Activated CD8-positive, alpha-beta T cell treated with anti-CD3 and anti-CD28 coated beads, Interleukin-2, amount 10 ng/mL, durations not matched to agents 7 days and 5 days (primary cell): ENCODE data around the gene FRAT1. TPM values are rescaled to one million over a fixed set of nuclear protein-coding genes. Genes with fewer than 3 reads are reported as not detected.
A peak's percentile ranks its signal among the peaks of the same experiment; 100 is the strongest.

Experiments used
- ATAC-seq: fragments of 150-1000 bp; cut with Tn5 transposase; one replicate; pipeline ENCODE4 v1.10.0; 2021; ENCODE audit warnings: moderate library complexity
- CTCF ChIA-PET: fragments of 350-600 bp; sonication (Branson Sonifier 250); formaldehyde crosslinking; loops from one replicate; lab custom pipeline; 2021; ENCODE audit warnings: antibody characterized with exemption; lab: Charles Lee
- POLR2A ChIA-PET: fragments of 350-600 bp; sonication (Branson Sonifier 250); formaldehyde crosslinking; loops from one replicate; lab custom pipeline; 2021; ENCODE audit warnings: antibody characterized with exemption; lab: Charles Lee
- DNase-seq: peaks from one replicate; pipeline ENCODE4 v3.0.0-alpha.2; 2020
- H3K27ac Mint-ChIP-seq: one replicate; pipeline ENCODE4 v1.8.0; 2021; ENCODE audit warnings: mild to moderate bottlenecking, mixed read lengths
- H3K27me3 Mint-ChIP-seq: one replicate; pipeline ENCODE4 v1.8.0; 2021; ENCODE audit warnings: low read depth, mixed read lengths
- H3K36me3 Mint-ChIP-seq: one replicate; pipeline ENCODE4 v1.8.0; 2021; ENCODE audit warnings: low read depth, mixed read lengths
- H3K4me1 Mint-ChIP-seq: one replicate; pipeline ENCODE4 v1.8.0; 2021; ENCODE audit warnings: low read depth, mixed read lengths
- H3K4me3 Mint-ChIP-seq: one replicate; pipeline ENCODE4 v1.8.0; 2021; ENCODE audit warnings: mild to moderate bottlenecking, mixed read lengths
- H3K9me3 Mint-ChIP-seq: one replicate; pipeline ENCODE4 v1.8.0; 2022; ENCODE audit warnings: mixed read lengths; ENCODE audit not compliant: insufficient read depth
- total RNA-seq, 2 experiments: library from RNA; stranded (reverse); gene quantifications; one replicate each; pipeline ENCODE4 v1.2.3, GENCODE V29; 2021

Gene FRAT1
- total RNA-seq, 2 experiments from 2014 or later, result 4.2 to 4.4 TPM

- ATAC-seq, result no peak
- CTCF ChIA-PET, result interaction anchor here (0.9 to 1.5 kb wide), 6 partner anchors 13 to 253 kb away, joined by 3 to 9 read pairs (median 3); partner anchors contain the start of gene FRAT1
- POLR2A ChIA-PET, result interaction anchor here (1.2 to 1.6 kb wide), 2 partner anchors 36 to 43 kb away, joined by 3 to 5 read pairs; partner anchors contain the start of gene FRAT2
Measured at GRCh38 chr10:97291357-97292096, 27.5 kb upstream of the FRAT1 start.

DNA sequence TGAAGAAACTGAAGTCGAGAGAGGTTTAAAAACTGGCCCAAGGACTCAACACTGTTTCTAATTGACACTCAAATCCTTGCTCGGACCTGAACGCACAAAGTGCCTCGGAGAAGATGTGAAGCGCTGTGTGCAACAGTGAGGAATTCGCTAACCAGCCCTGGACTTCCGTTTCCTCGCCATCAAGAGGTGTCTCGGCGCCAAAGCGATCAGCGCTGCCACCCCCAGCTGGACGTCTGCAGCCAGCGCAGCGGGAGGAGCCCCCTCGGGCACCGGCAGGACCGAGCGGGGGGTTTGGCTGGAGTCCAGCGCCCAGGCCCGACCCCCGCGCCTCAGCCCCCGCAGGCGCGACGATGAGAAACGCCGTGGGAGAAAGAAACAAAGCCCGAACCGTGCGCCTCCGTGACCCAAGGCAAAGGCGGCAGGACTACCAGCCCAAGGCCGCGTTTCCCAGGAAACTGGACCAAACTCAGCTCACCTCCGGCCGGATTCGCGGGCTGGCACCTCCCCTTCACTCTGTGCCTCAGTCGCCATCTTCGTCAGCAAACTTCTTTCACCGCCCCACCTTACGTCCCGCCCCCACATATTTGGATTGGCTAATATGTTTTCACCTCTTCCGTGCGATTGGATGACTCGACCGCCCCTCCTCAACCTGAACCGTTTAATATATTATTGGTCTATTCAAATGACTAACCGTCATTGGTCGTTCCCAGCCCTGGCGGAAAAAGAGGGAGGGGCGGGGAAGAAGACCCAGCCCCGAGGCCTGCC, 26.8 kb upstream of the FRAT1 start, which contains the start of gene ARHGAP19:
Gene ARHGAP19 (minus strand): TSS at position 541 of the 765 bp plus-strand sequence. CDS start 10 bp downstream, at position 531.
- DNase-seq (peak; percentile 98), ATAC-seq (peak; percentile 99)
- H3K4me1 Mint-ChIP-seq, result peaks cover 23% of the 10 kb centered on the region
- no peaks in the 10 kb centered on the region for H3K9me3 Mint-ChIP-seq
- H3K36me3 Mint-ChIP-seq, result peaks cover 19% of the 10 kb centered on the region
- POLR2A ChIA-PET, result interaction anchor here (1.2 to 1.6 kb wide), 2 partner anchors 36 to 42 kb away, joined by 3 to 5 read pairs; partner anchors contain the start of gene FRAT2
- no peaks in the 10 kb centered on the region for H3K27me3 Mint-ChIP-seq
- CTCF ChIA-PET, result interaction anchor here (0.6 to 1.5 kb wide), 6 partner anchors 13 to 254 kb away, joined by 3 to 9 read pairs (median 3); partner anchors contain the start of gene FRAT1
- H3K27ac Mint-ChIP-seq, result peak within 1 kb of the TSS; percentile 86
- H3K4me3 Mint-ChIP-seq, result peak within 1 kb of the TSS; percentile 83

More at GRCh38 chr10:97291357-97292096, 27.5 kb upstream of the FRAT1 start:
- Mint-ChIP-seq H3K9me3 (no peaks in the 10 kb centered on the region), H3K4me1 (peaks cover 23% of the 10 kb centered on the region), H3K27ac (peak overlapping the region; percentile 86), H3K27me3 (no peaks in the 10 kb centered on the region), H3K36me3 (peaks cover 22% of the 10 kb centered on the region), H3K4me3 (peak overlapping the region; percentile 83)
- DNase-seq, result no peak

DNA sequence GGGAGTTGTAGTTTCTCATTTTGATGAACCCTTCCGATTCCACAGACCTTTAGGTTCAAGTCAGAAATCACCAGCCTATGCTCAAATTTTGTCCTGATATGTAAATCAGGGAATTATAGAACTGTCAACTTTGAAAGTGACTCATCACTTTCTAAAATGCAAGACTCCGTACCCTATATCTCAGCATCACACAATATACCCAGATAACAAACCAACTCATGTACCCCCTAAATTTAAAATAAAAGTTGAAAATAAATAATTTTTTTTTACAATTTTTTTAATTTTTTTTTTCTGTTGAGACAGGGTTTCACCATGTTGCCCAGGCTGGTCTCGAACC, 26.2 kb upstream of the FRAT1 start:
- H3K36me3 Mint-ChIP-seq, result peaks cover 19% of the 10 kb centered on the region

DNA sequence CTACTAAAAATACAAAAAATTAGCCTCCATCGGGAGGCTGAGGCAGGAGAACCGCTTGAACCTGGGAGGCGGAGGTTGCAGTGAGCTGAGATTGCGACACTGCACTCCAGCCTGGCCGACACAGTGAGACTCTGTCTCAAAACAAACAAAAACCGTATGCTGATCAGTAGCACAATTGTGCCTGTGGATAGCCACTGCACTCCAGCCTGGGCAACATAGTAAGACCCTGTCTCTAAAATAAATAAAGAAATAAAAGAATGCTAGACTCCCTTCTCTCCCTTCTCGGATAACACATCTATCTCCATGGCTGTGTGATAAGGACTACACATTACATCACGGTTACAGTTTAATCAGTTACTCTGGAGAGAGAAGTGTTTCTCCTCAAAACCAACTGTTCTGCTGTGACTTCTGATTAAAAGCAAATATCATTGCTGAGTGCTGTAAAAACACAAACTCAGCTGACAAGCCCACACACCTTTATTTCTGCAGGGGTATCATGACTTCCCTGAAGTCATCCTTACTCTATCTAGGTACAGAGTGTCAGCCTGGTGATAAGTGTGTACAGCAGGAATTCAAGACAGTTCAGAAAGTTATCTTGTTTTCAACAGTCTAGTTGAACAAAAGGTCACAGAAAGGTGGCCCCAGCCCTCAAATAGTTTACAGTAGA, 21.4 kb upstream of the FRAT1 start:
- DNase-seq (no peak), ATAC-seq (no peak)
- H3K27ac Mint-ChIP-seq, result no peak overlapping the region
- no peak overlapping the region for H3K4me3 Mint-ChIP-seq
- H3K36me3 Mint-ChIP-seq, result no peaks in the 10 kb centered on the region
- CTCF ChIA-PET, result interaction anchor here (1.5 kb wide), 1 partner anchor 36 kb away, joined by 3 read pairs; no protein-coding TSS in a partner anchor
- H3K4me1 Mint-ChIP-seq, result peaks cover 7% of the 10 kb centered on the region
- H3K27me3 Mint-ChIP-seq, result no peaks in the 10 kb centered on the region
- POLR2A ChIA-PET, result no interaction called here
- no peaks in the 10 kb centered on the region for H3K9me3 Mint-ChIP-seq

More for the DNA sequence above, 26.2 kb upstream of the FRAT1 start:
- ATAC-seq, result no peak
- Mint-ChIP-seq H3K4me1 (peaks cover 23% of the 10 kb centered on the region), H3K27me3 (no peaks in the 10 kb centered on the region), H3K27ac (peak overlapping the region; percentile 86), H3K4me3 (peak overlapping the region; percentile 83), H3K9me3 (no peaks in the 10 kb centered on the region)
- ChIA-PET CTCF (interaction anchor here (0.6 to 1.5 kb wide), 4 partner anchors 26 to 82 kb away, joined by 3 to 5 read pairs (median 3); partner anchors contain the start of gene FRAT1), POLR2A (interaction anchor here (1.6 kb wide), 1 partner anchor 41 kb away, joined by 5 read pairs; the partner anchor contains the start of gene FRAT2)
- DNase-seq, result no peak

- Mint-ChIP-seq H3K4me1 (peaks cover 5% of the 10 kb centered on the region), H3K27ac (no peak overlapping the region), H3K36me3 (no peaks in the 10 kb centered on the region), H3K27me3 (no peaks in the 10 kb centered on the region), H3K9me3 (no peaks in the 10 kb centered on the region), H3K4me3 (no peak overlapping the region)
- POLR2A ChIA-PET, result no interaction called here
- no peak for ATAC-seq
- DNase-seq, result no peak
- CTCF ChIA-PET, result interaction anchor here (1.5 kb wide), 1 partner anchor 35 kb away, joined by 3 read pairs; no protein-coding TSS in a partner anchor
Measured at GRCh38 chr10:97298223-97298571, 20.9 kb upstream of the FRAT1 start.

GRCh38 chr10:97300980-97301379, 18.1 kb upstream of the FRAT1 start:
- POLR2A ChIA-PET, result no interaction called here

GRCh38 chr10:97302088-97302791, 16.8 kb upstream of the FRAT1 start:
- no peak overlapping the region for H3K27ac Mint-ChIP-seq
- CTCF ChIA-PET, result no interaction called here

More at GRCh38 chr10:97300980-97301379, 18.1 kb upstream of the FRAT1 start:
- H3K27ac Mint-ChIP-seq, result no peak overlapping the region
- no peak overlapping the region for H3K4me3 Mint-ChIP-seq
- no peaks in the 10 kb centered on the region for H3K27me3 Mint-ChIP-seq
- H3K36me3 Mint-ChIP-seq, result no peaks in the 10 kb centered on the region
- no peak for ATAC-seq
- no peak for DNase-seq
- H3K9me3 Mint-ChIP-seq, result no peaks in the 10 kb centered on the region
- peaks cover 5% of the 10 kb centered on the region for H3K4me1 Mint-ChIP-seq
- CTCF ChIA-PET, result no interaction called here

DNA sequence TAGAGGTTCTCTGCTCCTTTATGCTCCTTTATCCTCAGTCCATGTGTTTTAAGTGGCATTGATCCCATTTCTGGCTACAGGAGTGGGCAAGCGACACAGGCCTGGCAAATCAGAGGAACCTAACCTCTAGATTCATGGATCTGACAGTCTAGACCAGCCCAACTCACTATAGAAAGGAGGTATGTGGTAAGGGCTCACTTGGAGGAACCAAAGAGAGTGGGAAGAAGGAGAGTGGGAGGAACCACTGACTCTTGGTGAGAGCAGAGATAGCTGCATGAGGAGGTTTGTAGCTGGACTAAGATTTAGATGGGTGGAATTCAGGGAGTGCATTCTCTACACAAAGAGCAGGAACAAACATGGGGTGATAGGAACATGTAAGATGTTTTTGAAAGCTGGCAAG, 11.6 kb upstream of the FRAT1 start:
- DNase-seq, result no peak
- Mint-ChIP-seq H3K27me3 (peaks cover 10% of the 10 kb centered on the region), H3K9me3 (no peaks in the 10 kb centered on the region), H3K27ac (no peak overlapping the region), H3K4me1 (no peaks in the 10 kb centered on the region), H3K4me3 (no peak overlapping the region), H3K36me3 (no peaks in the 10 kb centered on the region)
- no peak for ATAC-seq
- CTCF ChIA-PET, result no interaction called here
- POLR2A ChIA-PET, result no interaction called here

More at GRCh38 chr10:97302088-97302791, 16.8 kb upstream of the FRAT1 start:
- Mint-ChIP-seq H3K27me3 (peaks cover 3% of the 10 kb centered on the region), H3K4me3 (no peak overlapping the region), H3K36me3 (no peaks in the 10 kb centered on the region), H3K9me3 (no peaks in the 10 kb centered on the region), H3K4me1 (peaks cover 5% of the 10 kb centered on the region)
- POLR2A ChIA-PET, result no interaction called here
- no peak for DNase-seq
- no peak for ATAC-seq

DNA sequence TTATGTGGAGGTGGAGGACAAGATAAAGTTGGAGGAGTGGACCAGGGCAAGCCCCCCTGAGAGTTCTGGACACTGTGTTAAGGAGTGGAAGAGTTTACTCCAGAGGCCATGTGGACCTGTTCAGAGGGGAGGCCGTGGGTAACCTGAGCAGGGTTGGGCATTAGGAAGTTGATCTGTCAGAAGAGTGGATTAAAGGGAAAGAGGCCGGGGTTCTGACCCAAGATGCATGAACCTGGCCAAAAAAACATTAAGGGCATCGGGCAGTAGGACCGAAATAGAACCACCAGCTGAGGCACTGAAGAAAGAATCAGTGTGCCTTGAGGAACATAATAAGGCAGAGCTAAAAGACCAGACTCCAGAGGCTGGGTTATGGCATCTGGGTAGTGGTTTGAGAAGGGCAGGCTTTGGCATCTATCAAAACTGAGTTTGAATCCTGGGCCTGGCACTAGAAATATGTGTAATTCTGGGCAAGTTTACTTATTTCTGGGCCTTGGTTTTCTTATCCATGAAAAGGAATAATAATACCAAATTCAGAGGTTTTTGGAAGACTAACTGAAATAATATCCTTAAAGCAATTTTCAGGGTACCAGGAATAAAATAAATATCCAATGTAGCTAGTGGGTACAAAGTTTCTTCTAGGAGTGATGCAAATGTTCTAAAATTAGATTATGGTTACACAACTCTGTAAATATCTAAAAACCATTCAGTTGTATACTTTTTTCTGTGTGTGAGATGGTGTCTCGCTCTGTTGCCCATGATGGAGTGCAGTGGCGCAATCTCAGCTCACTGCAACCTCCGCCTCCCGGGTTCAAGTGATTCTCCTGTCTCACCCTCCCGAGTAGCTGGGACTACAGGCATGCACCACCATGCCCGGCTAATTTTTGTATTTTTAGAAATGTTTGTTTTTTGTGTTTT, 10.9 kb upstream of the FRAT1 start:
- no peaks in the 10 kb centered on the region for H3K9me3 Mint-ChIP-seq
- no peaks in the 10 kb centered on the region for H3K4me1 Mint-ChIP-seq
- ChIA-PET CTCF (no interaction called here), POLR2A (no interaction called here)
- ATAC-seq (no peak), DNase-seq (no peak)
- no peaks in the 10 kb centered on the region for H3K36me3 Mint-ChIP-seq
- H3K4me3 Mint-ChIP-seq, result no peak overlapping the region
- no peak overlapping the region for H3K27ac Mint-ChIP-seq
- peaks cover 10% of the 10 kb centered on the region for H3K27me3 Mint-ChIP-seq

- POLR2A ChIA-PET, result no interaction called here
Measured at GRCh38 chr10:97311111-97311626, 7.9 kb upstream of the FRAT1 start.

More at GRCh38 chr10:97311111-97311626, 7.9 kb upstream of the FRAT1 start:
- Mint-ChIP-seq H3K27ac (no peak overlapping the region), H3K4me1 (no peaks in the 10 kb centered on the region), H3K4me3 (no peak overlapping the region), H3K36me3 (no peaks in the 10 kb centered on the region), H3K9me3 (no peaks in the 10 kb centered on the region), H3K27me3 (peaks cover 13% of the 10 kb centered on the region)
- ATAC-seq (no peak), DNase-seq (no peak)
- CTCF ChIA-PET, result interaction anchor here (1.4 kb wide), 1 partner anchor 22 kb away, joined by 3 read pairs; no protein-coding TSS in a partner anchor
